Measurements from ENCODE around the gene ZFHX2. TPM values are rescaled to one million over a fixed set of nuclear protein-coding genes. Genes with fewer than 3 reads are reported as not detected.

The ZFHX2 gene
- total and polyA plus RNA-seq, 5 experiments from 2014 or later, result 0.02 to 1.0 (median 0.23) TPM

DNA sequence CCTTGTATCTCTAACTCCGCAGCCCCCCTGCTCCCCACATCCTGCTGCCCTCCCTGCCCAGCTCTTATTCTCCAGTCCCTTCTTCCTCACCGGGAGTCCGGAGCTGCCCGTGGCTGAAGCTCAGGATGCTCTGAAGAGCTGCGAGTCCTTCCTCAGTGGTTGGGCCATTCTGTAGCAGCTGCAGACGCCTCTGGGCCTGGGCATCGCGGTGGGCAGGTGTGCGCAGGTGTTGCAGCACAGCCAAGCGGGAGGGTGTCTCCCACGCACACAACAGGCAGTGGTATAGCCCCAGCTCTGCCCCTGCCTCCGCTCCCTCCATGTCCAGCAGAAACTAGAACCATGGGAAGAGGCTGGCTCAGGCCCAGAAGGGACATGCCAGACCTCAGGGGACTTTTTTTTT lies 20.2 kb downstream of the ZFHX2 start:
- Mint-ChIP-seq H3K4me3 (no peak overlapping the region), H3K36me3 (no peaks in the 10 kb centered on the region), H3K27ac (no peak overlapping the region), H3K27me3 (no peaks in the 10 kb centered on the region), H3K4me1 (peaks cover 0 to 17% (median 4%) of the 10 kb centered on the region in 4 donors), H3K9me3 (no peaks in the 10 kb centered on the region)
- POLR2A ChIA-PET, result interaction anchor here (0.7 kb wide), 1 partner anchor 208 kb away, joined by 4 read pairs; no protein-coding TSS in a partner anchor
- DNase-seq (no peak), ATAC-seq (no peak)

DNA sequence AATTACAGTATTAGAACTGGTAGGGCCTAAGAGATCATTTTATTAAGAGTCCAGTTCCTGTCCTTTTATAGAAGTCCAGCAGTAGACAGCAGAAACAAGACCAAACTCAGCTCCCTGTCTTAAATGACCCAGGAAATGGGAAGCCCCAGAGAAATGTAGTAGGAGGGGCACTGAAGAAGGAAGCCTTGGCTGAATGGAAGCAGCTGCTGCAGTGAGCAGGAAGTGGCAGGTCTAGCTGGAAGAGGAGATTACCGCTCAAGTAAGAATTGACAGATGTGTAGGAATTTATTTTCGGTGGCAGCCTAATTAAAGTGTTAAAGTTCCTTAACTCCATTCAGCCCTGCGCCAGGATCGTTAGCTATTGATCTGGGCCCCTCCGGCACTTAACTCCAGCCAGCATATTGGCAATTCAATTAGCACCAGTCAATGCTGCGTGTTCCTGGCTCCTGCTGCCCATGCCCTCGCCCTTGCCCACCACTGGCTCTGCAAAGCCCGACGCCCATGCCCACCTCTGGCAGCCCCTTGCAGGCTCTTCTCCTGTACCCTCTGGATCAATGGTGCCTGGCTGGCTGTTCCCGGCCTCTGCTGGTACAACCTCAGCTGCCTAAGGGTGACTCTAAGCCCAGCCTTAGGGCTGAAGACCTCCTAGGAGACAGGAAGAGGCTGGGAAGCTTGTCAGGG lies 21.1 kb downstream of the ZFHX2 start:
- Mint-ChIP-seq H3K9me3 (no peaks in the 10 kb centered on the region), H3K27ac (peak overlapping the region in 5 of 10 donors; percentile 20 to 81 (median 41)), H3K27me3 (no peaks in the 10 kb centered on the region), H3K4me3 (no peak overlapping the region), H3K36me3 (no peaks in the 10 kb centered on the region), H3K4me1 (peaks cover 0 to 17% (median 4%) of the 10 kb centered on the region in 4 donors)
- no peak for DNase-seq
- no peak for ATAC-seq
- POLR2A ChIA-PET, result no interaction called here

DNA sequence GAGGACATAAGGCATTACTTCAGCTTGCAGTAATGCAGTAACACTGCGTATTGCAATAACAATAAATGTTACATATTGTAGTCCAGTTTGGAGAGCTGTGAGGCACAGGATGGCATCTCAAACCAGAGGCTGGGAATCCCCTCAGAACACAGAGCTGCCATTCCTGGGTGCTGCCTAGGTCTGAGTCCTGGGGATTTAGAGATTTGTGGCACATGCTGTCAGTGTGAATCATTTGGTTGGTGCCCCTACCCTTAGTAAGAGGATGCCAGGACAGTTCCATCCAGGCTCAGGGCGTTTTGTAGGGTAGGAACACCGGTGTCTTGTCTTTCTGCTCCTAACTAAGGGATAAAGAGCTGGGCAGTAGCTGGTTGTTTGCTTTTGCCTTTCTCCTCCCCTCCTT lies 22.5 kb downstream of the ZFHX2 start:
- Mint-ChIP-seq H3K27me3 (no peaks in the 10 kb centered on the region), H3K9me3 (no peaks in the 10 kb centered on the region), H3K27ac (peak overlapping the region in 3 of 10 donors; percentile 15 to 74 (median 20)), H3K4me3 (no peak overlapping the region), H3K4me1 (peaks cover 0 to 17% (median 4%) of the 10 kb centered on the region in 4 donors), H3K36me3 (no peaks in the 10 kb centered on the region)
- ATAC-seq, result no peak
- no peak for DNase-seq
- POLR2A ChIA-PET, result no interaction called here

DNA sequence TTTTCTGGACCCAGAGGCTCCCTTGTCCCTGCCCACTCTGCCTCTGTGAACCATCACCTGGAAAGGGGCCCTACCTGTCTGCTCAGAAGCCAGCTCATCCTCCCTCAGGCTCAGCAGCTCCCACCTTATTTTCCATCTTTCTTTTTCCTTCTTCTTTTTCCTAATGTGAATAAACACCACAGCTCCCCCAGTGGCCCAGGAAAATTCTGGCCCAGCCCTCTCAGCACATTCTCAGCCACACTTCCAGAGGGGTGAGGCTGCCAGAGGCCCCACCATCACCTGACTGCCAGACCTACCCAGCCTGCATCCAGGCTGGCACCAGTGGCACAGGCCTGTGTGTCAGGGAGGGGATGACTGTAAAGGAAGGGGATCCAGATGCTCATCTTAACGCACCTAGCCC lies 23.0 kb downstream of the ZFHX2 start:
- H3K36me3 Mint-ChIP-seq, result no peaks in the 10 kb centered on the region
- H3K4me3 Mint-ChIP-seq, result no peak overlapping the region
- no peaks in the 10 kb centered on the region for H3K27me3 Mint-ChIP-seq
- DNase-seq (no peak), ATAC-seq (no peak)
- H3K27ac Mint-ChIP-seq, result peak overlapping the region in 2 of 10 donors; percentile 29 to 74
- no peaks in the 10 kb centered on the region for H3K9me3 Mint-ChIP-seq
- H3K4me1 Mint-ChIP-seq, result peaks cover 0 to 17% (median 4%) of the 10 kb centered on the region in 4 donors
- POLR2A ChIA-PET, result no interaction called here

DNA sequence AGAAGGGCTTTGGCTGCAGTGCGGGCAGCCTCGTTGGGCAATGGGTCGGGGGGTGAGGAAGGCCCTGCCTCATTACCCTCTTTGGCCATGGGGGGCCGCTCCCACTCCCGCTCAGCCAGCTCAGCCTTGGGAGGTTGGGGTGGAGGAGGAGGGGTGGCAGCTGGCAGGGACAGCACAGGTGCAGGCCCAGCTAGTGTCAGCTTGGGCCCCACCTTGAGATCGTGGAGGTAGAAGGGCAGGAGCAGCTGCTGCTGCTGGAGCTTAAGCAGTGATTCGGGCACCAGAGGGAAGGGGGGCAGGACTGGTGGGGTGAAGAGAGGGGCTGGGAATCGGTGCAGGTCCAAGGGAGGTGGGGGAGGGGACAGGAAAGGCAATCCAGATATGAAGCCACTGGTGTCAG lies 26.0 kb downstream of the ZFHX2 start:
- DNase-seq (no peak), ATAC-seq (no peak)
- Mint-ChIP-seq H3K27me3 (no peaks in the 10 kb centered on the region), H3K4me1 (peaks cover 0 to 12% (median 4%) of the 10 kb centered on the region in 4 donors), H3K4me3 (no peak overlapping the region), H3K36me3 (peaks cover 0 to 4% (median 2%) of the 10 kb centered on the region in 3 donors), H3K27ac (no peak overlapping the region), H3K9me3 (no peaks in the 10 kb centered on the region)
- POLR2A ChIA-PET, result no interaction called here

DNA sequence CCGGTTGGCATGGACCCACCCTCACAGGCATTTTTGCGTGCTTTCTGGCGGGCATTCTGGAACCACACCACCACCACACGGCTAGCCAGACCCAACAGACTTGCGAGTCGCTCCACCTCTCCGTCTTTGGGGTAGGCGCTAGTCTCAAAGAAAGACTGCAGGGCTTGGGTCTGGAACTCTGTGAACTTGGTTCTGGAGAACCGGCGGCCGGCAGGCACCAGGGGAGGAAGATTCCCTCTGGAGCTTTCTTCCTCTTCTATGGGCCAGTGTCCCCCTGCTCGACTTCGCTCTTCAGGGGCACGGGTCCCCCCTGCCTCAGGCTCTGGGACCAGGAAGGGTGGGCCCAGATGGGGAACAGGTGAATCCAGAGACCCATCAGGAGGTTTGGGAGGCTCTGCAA lies 26.6 kb downstream of the ZFHX2 start:
- H3K27me3 Mint-ChIP-seq, result no peaks in the 10 kb centered on the region

DNA sequence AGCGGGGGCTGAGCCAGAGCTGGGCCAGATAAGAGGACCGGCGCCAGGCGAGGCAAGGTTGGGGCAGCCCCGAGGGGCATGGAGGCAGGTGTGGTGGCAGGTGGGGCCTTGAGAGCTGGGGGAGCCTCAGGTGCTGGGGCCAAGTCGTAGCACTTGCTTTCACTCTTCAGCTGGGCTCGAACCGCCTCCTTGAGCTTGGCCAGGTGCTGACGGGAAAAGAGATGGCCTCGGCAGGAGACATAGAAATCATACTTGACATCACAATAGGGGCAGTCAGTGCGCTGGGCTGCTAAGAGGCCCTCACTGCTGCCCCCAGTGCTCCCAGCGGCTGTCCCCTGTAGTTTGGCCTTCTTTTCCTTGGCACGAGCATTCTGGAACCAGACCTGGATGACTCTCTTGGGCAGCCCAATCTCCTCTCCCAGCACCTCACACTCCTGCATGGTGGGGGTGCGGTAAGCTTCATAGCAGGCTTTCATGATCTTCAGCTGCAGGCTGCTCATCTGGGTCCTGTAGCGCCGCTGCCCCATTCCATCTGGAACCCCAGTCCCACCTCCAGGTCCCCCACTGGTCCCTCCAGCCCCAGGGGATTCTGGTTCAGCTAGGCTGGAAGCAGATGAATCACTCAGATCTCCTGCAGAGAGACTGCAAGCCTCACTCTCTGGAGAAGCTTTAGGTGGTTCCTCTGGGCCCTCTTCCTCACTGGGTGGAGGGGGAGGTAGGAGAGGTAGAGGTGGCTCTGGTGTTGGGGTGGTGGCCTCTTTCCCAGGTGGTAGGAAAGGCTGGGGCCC lies 28.1 kb downstream of the ZFHX2 start:
- POLR2A ChIA-PET, result no interaction called here
- Mint-ChIP-seq H3K27me3 (no peaks in the 10 kb centered on the region), H3K27ac (no peak overlapping the region)

More for the DNA sequence above, 26.6 kb downstream of the ZFHX2 start:
- DNase-seq (no peak), ATAC-seq (no peak)
- Mint-ChIP-seq H3K27ac (no peak overlapping the region), H3K4me1 (peaks cover 0 to 8% (median under 1%) of the 10 kb centered on the region in 4 donors), H3K4me3 (no peak overlapping the region), H3K9me3 (no peaks in the 10 kb centered on the region), H3K36me3 (peaks cover 0 to 4% (median 2%) of the 10 kb centered on the region in 3 donors)
- POLR2A ChIA-PET, result no interaction called here

DNA sequence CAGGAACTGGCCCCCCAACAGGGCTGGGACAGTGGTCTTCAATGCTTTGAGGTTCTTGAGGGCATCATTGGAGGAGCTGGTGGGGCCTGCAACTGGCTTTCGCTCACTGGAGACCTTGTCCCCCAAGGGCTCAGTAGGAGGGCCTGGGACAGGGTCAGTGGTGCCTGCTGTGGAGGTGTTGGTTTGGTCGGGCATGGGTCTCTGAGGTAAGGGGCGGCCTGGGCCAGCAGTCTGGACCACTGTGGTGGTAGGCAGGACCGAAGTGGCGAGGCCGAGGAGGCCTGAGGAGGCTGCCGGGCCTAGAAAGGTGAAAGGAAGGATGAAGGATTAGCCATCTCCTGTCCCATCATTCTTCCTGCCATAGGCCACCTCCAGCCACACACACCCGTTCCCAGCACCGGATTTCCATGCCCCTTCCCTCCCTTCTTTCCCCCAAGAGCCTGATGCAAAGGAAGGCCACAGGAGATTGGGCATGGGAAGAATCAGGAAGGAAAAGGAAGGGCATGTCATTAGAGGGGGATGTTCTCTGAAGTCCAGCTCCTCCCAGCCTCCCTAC lies 28.8 kb downstream of the ZFHX2 start:
- Mint-ChIP-seq H3K36me3 (peaks cover 0 to 4% (median 2%) of the 10 kb centered on the region in 3 donors), H3K9me3 (no peaks in the 10 kb centered on the region), H3K4me1 (peaks cover 0 to 2% (median 0%) of the 10 kb centered on the region in 4 donors), H3K27ac (no peak overlapping the region), H3K27me3 (no peaks in the 10 kb centered on the region), H3K4me3 (no peak overlapping the region)
- POLR2A ChIA-PET, result no interaction called here
- DNase-seq (no peak), ATAC-seq (no peak)

More for the DNA sequence above, 28.1 kb downstream of the ZFHX2 start:
- Mint-ChIP-seq H3K4me1 (peaks cover 0 to 4% (median 0%) of the 10 kb centered on the region in 4 donors), H3K9me3 (no peaks in the 10 kb centered on the region), H3K4me3 (no peak overlapping the region), H3K36me3 (peaks cover 0 to 4% (median 2%) of the 10 kb centered on the region in 3 donors)
- no peak for DNase-seq
- ATAC-seq, result no peak

DNA sequence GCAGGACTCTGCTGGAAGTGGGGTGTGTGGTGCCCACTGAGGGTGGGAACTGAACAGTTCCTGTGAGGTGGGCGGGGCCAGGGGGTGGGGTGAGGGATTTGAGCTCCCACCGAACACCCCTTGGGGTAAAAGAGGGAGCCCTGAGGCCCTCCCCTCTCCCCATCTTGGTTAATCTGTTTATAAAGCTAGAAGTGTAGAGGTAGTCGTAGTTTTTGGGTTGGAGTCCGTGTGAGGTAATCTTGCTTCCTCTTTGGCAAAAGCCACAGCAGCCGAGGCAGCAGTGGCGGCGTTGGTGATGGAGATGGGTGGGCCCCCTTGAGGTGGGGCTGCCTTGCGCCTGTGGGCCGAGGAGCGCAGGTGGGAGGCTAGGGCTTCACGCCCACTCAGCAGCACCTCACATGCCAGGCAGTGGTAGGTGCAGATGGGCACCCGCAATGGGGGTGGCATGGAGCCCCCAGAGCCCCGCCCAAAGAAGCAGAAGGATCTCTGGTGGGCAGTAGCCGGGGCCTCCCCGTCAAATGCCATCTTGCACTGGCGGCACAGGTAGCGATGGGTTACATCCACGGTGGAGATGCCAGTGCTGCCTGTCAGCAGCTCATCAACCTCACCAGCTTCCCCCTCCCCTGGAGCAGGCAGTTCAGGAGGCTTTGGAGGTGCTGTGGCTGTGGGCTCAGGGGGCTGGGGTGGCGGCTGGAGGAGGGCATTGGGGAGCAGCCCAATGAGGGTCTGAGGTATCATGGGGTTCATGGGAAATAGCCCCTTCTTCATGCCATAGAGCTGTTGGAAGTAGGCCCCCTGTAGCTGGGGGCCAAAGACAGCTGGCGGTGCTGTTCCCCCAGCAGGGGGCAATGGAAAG lies 29.6 kb downstream of the ZFHX2 start:
- no peaks in the 10 kb centered on the region for H3K27me3 Mint-ChIP-seq
- peaks cover 0 to 4% (median 2%) of the 10 kb centered on the region in 3 donors for H3K36me3 Mint-ChIP-seq
- POLR2A ChIA-PET, result no interaction called here
- peaks cover 0 to 2% (median 0%) of the 10 kb centered on the region in 4 donors for H3K4me1 Mint-ChIP-seq
- H3K9me3 Mint-ChIP-seq, result no peaks in the 10 kb centered on the region
- no peak overlapping the region for H3K27ac Mint-ChIP-seq
- H3K4me3 Mint-ChIP-seq, result no peak overlapping the region
- ATAC-seq (no peak), DNase-seq (no peak)

DNA sequence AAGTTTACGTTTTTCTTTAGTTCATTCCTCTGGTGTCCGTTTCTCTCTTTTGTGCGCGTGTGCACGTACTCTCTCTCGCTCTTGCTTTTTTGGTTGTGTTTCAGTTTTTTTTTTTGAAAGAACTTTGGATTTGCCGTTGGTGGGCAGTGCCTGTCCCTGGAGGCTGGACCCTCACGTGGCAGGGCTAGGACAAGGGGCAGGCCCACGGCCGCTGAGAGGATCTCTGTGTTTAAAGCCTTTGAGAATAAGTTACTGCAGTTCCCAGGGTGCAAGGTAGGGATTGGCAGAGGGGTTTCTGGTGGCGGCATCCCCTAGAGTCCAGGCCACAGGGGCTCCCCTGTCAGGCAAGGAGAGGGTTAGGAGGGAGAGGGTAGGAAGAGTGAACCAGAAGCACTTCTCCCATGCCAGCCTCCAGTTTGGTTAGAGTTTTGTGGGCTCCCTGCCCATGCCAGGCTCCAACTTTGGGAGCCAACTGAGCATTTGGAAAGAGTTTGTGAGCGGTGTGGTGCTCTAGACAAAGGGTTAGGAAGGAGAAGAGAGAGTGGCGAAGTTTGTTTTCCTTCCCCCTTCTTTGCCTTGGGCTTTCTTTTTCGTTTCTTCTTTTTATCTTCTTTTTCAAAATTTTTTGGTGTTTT lies 30.5 kb downstream of the ZFHX2 start:
- DNase-seq, result no peak
- Mint-ChIP-seq H3K4me1 (no peaks in the 10 kb centered on the region), H3K27me3 (no peaks in the 10 kb centered on the region), H3K36me3 (peaks cover 0 to 4% (median 2%) of the 10 kb centered on the region in 3 donors), H3K4me3 (no peak overlapping the region), H3K27ac (peak overlapping the region in 2 of 10 donors; percentile 3 to 82), H3K9me3 (no peaks in the 10 kb centered on the region)
- ATAC-seq, result no peak
- POLR2A ChIA-PET, result no interaction called here

DNA sequence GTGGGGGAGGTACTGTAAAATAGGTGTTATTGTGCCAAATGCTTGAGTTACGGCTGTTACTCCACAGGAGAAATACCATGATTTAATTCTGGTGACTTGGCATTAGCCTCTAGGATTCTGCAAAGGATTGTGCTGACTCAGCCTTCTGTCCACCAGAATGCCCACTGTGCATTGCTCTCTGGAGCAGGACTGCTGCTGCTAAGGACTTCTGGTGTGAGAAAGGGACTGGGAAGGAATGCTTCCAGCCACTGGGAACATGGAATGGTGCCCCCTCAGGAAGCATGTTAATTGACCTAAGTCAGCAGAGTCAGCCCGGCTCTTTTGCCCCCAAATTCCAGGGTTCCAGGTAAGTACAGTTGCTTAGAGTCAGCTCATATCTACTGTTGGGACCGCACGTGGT lies 32.9 kb downstream of the ZFHX2 start:
- no peak overlapping the region for H3K27ac Mint-ChIP-seq
- ATAC-seq (no peak), DNase-seq (no peak)
- no peaks in the 10 kb centered on the region for H3K9me3 Mint-ChIP-seq
- H3K36me3 Mint-ChIP-seq, result peaks cover 0 to 4% (median 2%) of the 10 kb centered on the region in 3 donors
- H3K4me3 Mint-ChIP-seq, result no peak overlapping the region
- H3K27me3 Mint-ChIP-seq, result no peaks in the 10 kb centered on the region
- peaks cover under 1 to 5% (median 2%) of the 10 kb centered on the region in 4 donors for H3K4me1 Mint-ChIP-seq
- POLR2A ChIA-PET, result no interaction called here

DNA sequence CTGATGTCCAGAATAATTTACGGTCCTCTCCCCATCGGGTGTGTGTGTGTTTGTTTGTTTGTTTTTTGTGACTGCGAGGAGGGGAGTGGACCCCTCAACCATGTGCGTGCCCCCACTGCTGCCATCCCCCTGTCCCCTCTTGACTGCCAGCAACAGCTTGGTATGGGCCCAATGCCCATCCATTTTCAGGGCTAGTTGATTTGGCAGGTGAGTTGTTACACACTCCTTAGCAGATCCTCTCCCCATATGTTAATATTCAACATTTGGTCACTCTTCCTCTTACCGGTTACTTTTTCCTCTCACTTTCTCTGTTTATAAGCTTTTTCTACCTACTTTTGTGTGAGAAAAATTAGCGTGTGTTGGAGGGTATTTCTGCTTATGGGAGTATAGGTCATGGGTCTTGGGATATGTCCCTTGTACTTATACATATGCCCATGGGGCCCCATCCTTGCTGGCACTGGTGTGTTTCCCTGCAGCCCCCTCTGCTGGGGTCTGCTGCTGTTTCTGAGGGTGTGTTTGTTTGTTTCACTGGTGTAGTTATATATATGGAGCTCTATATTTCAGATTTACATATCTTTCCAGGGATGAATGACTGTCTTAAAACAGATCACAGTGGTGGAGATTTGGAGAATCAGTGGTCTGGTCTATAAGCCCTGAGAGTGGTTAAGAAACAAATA lies 33.8 kb downstream of the ZFHX2 start:
- no peaks in the 10 kb centered on the region for H3K9me3 Mint-ChIP-seq
- H3K36me3 Mint-ChIP-seq, result peaks cover 0 to 4% (median 2%) of the 10 kb centered on the region in 3 donors
- POLR2A ChIA-PET, result no interaction called here
- no peak overlapping the region for H3K4me3 Mint-ChIP-seq
- no peak for DNase-seq
- H3K27me3 Mint-ChIP-seq, result no peaks in the 10 kb centered on the region
- no peak overlapping the region for H3K27ac Mint-ChIP-seq
- no peak for ATAC-seq
- peaks cover 4 to 12% (median 9%) of the 10 kb centered on the region in 4 donors for H3K4me1 Mint-ChIP-seq
